RKO (cell line): Measurements from ENCODE around the gene ACTN4.

Source experiments
- DNase-seq: peaks from one replicate; pipeline ENCODE4 v3.0.0-alpha.2; 2016; ENCODE audit warnings: low spot score

The ACTN4 gene

DNA sequence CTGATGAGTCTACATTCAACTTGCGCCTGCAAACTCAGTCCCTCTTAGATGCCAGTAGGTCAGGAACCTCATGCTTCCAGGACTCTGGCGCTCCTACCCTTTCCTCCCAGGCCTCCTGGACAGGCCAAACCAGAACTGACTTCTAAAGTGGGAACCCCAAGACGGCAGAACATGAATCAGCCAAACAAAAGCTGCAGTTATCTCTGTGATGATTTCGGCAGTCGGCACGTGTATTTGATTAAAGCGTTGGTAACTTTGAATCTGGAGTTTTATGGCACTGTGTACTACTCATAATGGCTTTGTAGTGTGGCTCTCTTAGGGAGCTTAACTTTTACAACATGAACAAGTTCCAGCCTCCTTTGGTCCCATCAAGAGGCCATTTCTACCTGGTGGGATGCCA is 13.7 kb downstream of the ACTN4 start:
- no peak for DNase-seq

DNA sequence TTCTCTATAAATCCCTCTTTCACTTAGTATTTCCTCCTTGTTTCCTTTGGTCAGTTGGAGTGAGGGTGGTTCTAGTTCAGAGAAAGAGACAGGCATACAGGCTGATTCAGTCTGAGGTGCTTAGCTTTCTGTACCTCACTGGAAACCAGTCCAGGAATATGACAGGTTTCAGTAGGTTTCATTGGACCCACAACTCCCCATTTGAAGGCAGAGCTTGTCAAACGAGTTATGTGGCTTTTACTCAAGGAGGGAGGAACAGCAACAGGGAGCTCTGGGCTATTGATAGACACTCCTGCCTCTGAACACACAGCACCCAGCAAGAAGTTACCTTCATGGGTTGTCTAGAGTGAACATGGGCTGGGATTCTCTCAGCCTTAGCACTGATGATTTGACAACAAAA is 14.5 kb downstream of the ACTN4 start:
- no peak for DNase-seq

DNA sequence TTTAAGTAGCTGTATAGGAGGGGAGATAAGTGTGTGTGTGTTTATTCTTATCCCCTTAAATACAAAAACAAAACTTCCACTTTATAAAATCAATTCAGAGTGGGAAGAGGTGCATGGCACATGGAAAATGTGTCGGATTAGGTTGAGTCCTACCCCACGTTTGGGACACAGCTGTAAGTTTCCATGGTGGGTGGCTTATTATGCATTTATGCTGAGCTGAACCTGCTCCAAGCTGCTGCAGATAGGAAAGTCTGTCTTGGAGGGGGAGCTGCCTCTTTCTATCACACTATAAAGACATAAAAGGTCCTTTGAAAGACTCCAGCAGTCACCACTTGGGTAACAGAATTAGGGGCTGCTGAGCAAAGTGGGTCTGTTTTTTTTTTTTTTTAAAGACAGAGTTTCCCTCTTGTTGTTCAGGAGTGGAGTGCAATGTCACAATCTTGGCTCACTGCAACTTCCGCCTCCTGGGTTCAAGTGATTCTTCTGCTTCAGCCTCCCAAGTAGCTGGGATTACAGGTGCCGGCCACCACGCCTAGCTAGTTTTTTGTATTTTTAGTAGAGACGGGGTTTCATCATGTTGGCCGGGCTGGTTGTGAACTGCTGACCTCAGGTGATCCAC is 15.2 kb downstream of the ACTN4 start:
- no peak for DNase-seq

DNA sequence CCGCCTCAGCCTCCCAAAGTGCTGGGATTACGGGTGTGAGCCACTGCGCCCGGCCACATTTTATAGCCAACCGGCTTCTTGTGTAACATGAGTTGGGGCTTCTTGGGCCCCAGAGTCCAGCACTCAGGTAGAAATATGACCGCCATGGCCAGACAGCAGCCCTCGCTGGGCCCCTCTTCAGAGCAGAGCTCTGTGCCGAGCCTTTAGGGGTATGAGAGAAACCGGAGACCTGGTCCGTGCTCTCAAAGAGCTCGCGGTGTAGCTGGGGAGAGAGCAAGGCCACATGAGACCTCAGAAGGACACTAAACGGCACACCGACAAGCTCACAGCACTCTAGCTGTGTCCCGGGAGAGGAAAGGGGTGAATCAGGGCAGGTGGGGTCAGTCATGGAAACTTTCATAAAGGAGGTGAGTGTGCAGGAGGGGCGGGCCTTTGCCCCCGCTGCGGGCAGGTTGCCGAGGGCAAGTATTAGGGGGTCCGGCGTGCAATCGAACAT is 15.8 kb downstream of the ACTN4 start:
- DNase-seq: no peak

DNA sequence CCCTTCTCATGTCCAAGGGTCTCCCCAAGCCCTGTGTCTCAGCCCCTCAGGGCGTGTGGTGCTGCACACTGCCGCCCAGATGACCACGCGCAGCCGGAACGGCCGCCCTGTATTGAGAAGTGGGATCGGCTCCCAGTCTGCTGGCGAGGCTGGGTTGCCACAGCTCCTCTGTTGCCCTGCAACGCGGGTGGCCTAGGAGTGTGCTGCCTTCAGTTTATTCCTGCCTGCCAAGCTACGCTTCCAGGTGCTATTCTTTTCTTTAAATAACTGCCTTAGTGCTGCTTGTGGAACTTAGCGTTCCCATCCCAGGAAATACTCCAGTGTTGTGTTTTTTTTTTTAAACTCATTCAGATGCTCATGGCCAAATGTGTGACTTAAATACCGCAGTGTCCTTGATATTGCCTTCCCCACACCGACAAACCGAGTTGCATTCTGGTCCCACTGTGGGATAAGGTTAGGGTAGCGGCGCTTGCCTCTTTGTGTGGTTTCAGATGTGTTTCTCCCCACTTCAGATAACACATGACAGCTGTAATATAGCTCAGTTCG is 16.6 kb downstream of the ACTN4 start:
- DNase-seq: no peak

DNA sequence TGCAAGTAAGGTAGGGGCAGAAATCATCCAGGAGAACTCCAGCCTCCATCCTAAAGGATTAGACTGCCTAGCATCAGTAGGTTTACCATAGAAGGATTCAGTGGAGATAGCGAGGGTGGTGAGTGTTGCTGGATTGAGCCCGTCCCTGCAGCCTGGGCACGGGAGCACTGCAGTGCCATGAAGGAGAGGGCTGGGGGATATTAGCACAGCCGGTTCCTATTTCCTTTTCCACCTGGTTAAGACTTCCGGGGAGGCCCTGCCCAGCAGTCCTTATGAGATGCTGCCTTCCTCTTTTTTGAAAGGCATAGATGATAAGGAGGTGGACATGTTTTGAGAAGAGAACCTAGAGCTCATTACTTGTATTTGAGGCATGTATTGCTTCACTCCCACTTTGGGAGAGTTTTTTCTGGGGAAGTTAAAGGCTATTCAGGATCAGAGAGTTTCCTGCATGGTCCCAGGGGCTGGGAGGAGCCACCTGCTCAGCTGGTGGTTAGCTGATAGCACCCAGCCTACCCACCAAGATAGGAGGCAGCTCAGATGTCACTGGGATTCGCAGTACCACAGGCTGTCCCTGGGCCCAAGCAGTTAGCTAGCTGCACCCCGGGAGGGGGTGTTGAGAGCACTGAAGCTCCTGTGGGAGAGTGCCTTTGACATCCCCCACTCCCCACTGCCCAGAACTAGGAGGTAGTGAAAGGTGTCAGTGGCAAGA is 17.2 kb downstream of the ACTN4 start:
- no peak for DNase-seq

DNA sequence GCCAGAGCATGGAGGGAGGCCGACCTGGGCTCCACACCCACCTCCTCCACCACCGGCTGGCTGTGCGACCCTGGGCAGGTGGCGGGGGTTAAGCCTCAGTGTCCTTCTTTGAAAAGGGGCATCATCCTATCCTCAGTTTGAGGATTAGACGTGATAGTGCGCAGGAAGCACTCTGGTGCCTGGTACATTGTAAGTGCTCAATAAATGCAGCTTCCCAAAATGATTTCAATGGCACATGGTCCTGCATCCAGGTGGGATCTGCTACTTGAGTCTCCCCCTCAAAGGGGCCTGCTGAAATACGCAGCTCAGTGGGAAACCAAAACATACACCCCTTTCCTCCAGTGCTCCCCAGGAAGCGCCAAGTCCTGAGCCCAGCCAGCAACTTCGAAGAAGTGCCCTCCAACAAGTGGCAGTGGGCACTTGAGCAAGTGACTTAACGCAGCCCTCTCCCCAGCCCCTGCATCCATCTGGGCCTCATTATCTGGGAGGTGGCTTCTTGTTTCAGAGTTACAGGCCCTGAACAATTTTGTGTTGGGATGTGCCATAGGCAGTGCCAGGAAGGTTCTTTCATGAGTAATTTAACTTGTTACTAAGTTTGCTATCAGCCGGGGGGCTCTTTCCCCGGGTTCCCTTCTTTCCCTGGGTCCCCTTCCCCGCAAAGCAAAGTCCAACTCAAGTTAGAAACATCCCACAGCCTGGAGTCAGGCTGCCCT is 17.9 kb downstream of the ACTN4 start:
- DNase-seq: no peak

DNA sequence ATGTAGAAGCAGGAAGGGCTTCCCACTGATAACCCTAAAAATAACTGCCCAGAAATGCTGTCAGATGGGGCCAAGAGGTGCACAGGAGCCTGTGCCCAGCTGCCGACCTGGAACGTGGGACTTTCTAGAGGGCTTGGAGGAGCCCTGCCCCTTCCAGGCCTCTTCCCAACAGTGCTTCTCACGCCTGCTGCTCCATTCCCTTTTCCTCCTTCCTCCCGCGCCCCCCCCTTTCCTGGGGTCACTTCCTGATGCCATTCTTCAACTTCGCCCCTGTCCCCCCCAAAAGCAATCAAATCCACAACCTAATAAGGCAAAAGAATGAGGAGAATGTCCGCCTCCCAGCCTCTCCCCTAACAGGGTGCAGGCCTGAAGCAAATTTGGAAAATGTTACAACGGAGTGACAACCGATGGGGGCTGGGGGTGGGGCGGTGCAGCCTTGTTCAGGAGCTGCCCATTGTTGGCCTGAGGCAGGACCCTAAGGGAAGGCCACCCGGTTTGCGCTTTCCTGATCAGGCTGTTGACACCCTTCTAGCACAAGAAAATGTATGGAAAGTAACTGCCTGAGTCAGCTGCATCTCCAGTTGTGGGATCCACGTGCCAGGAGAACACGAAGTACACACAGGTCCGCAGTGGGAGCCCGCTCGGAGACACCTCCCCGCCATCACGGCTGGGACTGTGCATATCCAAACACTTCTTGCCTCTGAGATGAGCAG is 18.7 kb downstream of the ACTN4 start:
- no peak for DNase-seq

DNA sequence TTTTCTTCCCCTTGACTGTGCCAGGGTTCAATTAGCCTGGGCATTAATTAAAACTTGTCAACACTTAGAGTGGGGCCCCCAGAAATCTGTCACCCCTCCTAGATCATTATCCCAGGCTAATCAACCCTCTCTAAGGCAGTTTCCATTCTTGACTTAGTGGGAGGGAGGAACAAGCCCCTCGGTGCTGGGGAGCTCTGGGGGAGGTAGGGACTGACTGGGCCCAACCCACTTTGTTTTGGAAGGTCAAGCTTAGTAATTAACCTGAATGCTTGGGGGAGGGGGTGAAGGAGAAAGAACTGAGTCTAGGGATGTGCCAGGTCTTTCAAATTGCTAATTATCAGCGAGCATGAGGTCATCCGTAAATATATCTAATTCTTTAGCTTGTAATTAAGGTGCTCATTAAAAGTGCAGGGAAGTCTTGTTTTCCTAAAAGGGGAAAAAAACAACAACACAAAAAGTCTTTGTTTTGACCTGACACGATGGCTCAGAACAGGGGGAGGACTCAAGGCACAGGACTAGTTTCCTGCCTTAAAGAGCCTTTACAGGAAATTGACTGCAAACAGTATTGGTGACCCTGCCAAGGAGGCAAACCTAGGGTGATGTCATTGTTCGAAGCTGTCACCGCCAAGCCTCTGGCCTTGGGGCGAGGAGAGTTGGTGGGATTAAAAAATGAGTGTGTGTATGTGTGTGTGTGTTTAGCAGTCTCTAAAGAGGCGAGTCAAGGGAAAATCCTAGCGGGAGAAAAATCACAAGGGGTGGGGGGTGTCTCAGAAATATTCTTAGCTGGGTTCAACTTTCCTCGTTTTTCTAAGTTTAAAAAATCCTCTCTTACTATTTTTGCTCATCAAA is 19.4 kb downstream of the ACTN4 start:
- no peak for DNase-seq

DNA sequence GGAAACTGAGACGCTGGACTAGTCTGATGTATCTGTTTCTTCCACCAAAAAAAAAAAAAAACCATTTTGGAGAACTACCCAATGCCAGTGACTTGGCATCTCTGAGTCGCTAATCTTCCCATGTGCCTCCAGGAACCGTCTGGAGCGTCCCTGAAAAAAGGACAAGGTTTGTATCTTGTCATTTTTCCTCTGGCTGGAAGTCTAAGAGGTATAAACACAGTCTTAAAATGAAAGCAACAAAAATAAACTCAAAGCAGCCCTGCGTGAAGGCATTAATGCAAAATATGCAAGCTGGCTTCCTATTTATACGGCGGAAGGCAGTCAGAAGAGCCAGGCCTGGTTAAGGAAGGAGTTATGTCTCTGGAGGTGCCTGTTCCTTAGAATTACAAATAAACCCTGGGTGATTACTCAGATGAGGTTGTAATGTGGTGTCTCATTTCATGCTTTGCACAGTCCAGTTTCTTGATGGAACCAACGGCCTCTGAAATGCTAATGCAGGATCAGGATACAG is 20.3 kb downstream of the ACTN4 start:
- no peak for DNase-seq

DNA sequence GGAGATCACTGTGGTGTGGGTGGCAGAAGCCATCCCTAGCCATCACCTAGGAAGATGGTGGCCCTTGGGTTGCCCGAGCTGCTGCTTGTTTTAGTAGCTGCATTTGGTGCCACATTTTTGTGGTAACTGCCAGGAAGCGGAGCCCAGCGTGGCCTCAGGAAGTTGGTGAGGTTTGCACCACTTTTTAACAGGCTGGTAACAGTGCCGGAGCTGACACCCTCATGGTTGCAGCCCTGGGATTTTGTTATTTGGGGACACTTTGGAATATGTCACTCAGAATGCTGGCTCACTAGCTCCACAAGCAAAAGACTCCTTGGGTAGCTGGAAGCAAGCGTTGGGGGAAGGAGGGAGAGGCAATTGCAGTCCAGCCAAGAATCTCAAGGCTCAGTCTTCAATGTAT is 22.1 kb downstream of the ACTN4 start:
- DNase-seq: no peak

DNA sequence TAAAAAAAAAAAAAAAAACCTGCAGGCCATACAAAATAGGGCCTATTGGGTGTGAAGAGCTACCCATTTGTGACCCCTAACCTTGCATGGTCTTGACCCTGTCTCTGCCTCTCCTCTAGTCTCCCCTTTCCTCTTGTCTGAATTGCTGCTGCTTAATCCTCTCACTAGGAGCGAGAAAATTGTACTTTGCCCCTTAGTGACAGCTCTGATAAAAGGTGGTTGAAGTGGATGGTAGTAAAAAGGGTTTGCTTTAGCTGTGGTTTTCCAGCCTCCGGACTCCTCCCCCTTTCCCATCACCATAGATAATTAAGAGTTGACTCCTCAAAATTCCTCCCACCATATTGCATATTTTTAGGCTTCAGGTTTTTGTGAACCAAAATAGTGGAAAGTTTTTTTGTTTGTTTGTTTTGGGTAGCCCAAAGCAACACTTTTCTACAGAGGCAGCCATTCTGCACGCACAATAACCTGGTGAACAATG is 23.5 kb downstream of the ACTN4 start:
- no peak for DNase-seq

DNA sequence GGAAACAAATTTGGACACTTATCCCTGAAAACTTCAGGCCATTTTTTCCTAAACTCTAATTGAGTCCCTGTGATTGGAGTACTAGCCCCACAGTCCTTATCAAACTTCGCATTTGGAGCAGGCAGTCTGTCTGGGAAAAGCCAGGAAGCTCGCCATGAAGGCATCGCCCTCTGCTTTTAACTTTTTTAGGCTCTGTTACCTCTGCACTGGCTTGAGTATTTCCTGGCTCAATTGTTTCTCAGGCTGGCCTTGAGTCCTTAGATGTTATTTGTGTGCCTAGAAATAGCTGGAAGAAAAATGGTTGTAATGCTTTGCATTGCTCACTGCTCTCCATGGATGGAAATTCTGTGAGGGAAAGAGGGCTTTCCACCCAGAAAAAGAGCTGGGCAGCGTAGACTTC is 24.2 kb downstream of the ACTN4 start:
- DNase-seq: no peak

DNA sequence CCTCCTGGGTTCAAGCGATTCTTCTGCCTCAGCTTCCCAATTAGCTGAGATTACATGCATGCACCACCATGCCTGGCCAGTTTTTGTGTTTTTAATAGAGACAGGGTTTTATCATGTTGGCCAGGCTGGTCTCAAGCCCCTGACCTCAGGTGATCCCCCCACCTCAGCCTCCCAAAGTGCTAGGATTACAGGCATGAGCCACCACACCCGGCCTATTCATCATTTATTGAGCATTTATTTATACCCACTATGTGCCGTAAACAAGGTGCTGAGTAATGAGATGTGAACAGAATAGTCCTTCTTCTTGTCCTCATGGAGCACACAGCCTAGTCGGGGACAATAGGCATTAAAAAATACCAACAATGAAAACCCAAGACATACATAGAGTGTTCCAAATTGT is 25.6 kb downstream of the ACTN4 start:
- no peak for DNase-seq

DNA sequence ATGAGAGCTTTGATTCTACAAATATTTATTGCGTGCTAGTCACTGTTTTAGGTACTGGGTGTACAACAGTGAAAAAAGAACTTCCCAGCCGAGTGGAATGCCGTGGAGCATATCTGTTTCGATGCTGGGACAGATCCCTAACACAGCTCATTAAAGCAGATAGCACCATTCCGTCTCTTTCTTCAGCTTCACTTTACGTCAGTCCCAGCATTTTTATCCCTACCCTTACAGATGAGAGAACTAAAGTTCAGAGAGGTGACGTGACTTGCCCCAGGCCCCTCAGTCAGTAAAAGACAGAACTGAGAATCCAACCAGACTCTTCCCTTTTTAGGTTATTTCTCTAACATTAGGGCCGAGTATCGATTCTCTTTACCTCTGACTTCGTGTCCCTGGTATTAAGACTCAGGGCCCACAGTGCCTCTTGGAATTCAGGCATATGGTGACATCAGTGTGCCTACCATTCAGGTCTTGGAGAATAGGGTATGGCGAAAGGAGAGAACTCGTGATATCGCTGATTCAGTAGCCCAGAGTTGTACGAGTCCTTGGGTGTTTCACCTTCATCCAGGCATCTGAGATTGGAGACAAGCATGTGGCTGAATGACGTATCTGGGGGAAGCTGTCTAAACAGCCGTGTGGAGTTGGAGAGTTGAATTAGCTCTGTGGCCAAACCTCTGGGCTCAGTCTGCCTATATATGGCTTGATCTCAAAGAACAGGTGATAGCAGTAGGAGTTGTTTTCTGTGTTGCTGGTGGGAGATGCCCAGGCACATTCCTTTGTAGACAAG is 27.1 kb downstream of the ACTN4 start:
- no peak for DNase-seq

DNA sequence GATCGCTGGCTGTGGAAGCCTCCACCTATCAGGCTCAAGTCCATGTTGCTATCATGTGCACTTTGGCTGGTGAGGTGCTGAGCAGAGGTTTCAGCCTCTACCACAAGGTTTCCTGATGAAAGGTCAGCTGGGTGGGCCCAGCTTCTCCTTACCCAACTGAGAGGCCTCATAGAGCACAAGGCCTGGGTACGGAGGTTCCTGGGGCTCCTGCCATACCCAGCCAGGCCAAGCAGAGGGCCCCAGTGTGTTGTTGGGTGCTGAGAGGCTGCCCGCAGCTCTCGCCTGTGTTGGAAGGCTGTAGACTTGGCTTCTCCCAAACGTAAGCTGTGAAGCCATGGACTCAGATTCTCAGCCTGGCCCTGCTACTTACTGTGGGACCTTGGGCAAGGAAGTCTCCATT is 28.2 kb downstream of the ACTN4 start:
- no peak for DNase-seq

DNA sequence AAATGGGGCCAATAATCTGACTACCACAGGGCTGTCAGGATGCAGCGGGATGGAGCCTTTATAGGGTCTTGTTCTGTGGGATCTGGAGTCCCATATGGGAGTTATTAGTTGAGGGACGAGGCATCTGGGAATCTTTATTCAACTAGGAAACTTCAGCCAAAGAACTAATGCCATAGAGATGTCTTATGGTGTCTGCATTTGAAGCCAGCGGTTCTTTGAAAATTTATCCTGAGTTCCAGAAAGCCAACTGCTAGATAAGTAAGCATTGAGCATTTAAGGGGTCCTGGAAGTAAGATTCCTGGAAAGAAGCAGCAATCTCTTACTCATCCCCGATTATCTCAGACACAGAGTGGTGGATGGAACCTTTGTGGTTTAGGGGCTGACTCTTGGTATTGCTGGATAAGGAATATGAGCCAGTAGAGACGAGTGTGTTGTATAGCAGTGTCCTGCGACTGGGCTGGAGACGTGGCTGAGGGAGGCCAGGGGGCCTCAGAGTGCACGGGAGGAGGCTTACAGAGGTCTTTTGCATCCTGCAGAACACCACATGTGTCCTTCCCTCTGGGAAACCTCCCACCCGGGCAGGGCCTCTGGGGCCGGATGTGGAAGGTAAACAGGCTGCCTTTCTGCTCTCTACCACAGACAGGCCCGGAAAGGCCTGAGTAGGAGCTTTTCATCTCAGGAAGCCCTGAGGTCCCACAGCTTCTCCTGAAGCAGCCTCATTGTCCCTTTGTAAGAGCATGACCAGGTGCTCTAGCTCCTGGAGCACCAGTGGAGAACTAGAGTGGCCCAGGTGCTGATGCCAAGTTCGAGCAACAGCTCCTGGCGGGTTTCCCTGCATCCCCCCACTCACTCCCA is 28.8 kb downstream of the ACTN4 start:
- no peak for DNase-seq

DNA sequence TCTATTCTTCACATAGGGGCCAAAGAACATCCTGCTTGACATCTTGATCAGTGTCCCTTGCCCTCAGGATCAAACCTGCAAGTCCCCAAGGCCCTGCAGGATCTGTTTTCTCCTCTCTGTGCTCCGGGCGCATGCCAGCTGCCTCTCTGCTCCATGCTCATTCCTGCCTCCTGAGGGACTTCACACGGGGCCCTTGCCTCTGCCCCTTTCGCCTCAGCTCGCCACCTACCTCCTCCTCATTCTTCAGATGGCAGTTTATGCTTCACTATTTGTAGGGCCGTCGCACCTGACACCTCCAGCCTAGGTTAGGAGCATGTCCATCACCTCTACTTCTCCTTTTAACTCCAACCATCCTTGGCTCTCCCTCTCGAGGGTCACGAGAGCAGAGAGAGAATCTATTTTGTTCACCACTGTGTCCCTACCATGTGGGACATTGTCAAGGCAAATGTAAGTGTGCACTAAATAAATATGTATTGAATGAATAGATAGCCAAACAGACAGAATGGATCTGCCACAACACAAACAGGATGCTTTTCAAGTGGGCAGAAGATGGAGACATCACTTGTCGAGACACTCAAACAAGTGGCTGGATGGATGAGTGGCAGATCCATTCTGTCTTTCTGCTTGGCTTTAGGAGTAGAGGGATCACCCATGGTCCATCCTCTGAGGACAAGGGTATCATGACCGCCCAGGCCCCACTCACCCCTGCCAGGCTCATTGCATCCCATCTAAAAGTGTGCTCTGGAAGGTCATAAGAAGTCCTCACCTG is 29.6 kb downstream of the ACTN4 start:
- DNase-seq: no peak
